ENCODE data around the gene APOA4. TPM values are rescaled to one million over a fixed set of nuclear protein-coding genes. Genes with fewer than 3 reads are reported as not detected.

APOA4 gene
- total RNA-seq, 1 donor from 2014 or later, result not detected

DNA sequence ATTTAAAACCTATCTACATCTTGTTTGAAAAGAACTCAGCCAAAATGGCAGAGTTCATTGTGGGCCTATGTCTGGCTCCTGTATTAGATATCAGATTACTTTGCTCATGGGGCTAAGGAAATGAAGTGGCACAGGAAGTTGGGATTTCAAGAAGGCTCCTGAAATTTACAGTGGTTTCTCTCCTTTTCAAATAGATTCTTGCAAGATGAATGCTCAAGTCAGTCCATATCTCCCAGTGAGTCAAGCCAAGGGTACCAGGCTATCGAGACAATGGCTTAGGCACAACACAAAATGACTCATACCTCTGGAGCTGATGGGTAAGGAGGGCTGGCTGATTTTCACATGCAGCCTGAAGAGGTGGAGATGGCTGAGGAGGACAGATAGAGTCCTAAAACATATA, 38.4 kb upstream of the APOA4 start:
- H3K27ac ChIP-seq, result no peak overlapping the region
- DNase-seq, result no peak
- peaks cover 6% of the 10 kb centered on the region for H3K4me1 ChIP-seq
- H3K36me3 ChIP-seq, result peaks cover 89% of the 10 kb centered on the region
- no peak overlapping the region for H3K4me3 ChIP-seq
- no peak for ATAC-seq
- no peaks in the 10 kb centered on the region for H3K9me3 ChIP-seq
- H3K27me3 ChIP-seq, result no peaks in the 10 kb centered on the region
- intact Hi-C loops (cut with DNase I), result no loop called here
- TF ChIP-seq, protein P1, sequence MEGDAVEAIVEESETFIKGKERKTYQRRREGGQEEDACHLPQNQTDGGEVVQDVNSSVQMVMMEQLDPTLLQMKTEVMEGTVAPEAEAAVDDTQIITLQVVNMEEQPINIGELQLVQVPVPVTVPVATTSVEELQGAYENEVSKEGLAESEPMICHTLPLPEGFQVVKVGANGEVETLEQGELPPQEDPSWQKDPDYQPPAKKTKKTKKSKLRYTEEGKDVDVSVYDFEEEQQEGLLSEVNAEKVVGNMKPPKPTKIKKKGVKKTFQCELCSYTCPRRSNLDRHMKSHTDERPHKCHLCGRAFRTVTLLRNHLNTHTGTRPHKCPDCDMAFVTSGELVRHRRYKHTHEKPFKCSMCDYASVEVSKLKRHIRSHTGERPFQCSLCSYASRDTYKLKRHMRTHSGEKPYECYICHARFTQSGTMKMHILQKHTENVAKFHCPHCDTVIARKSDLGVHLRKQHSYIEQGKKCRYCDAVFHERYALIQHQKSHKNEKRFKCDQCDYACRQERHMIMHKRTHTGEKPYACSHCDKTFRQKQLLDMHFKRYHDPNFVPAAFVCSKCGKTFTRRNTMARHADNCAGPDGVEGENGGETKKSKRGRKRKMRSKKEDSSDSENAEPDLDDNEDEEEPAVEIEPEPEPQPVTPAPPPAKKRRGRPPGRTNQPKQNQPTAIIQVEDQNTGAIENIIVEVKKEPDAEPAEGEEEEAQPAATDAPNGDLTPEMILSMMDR (IDR thresholded peaks at IDR 0.05), result no peak

DNA sequence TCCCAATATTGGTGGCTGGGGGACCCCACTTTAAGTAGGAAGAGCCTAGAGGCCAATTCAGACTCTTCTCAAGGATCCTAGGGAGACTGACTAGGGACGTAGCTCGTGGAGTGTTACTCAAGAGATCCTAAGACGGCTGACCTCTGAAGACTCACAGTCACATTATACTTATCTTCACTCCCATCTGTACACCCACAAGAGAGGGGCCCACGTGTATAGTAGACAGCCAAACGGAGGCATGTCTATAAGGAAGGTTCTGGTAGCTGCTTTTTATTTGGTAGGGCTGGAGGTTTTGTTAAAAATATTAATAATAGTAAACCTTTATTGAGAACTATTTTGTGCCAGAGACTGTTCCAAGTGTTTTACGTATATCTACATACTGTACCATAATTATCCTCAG, 37.2 kb upstream of the APOA4 start:
- no peaks in the 10 kb centered on the region for H3K9me3 ChIP-seq
- H3K4me3 ChIP-seq, result no peak overlapping the region
- DNase-seq, result no peak
- H3K4me1 ChIP-seq, result peaks cover 6% of the 10 kb centered on the region
- H3K36me3 ChIP-seq, result peaks cover 77% of the 10 kb centered on the region
- intact Hi-C loops (cut with DNase I), result no loop called here
- no peaks in the 10 kb centered on the region for H3K27me3 ChIP-seq
- TF ChIP-seq, protein P1 (IDR thresholded peaks at IDR 0.05), result no peak
- no peak for ATAC-seq
- H3K27ac ChIP-seq, result no peak overlapping the region

- DNase-seq, result no peak
- peaks cover 69% of the 10 kb centered on the region for H3K36me3 ChIP-seq
- TF ChIP-seq, protein P1 (IDR thresholded peaks at IDR 0.05), result no peak
- H3K9me3 ChIP-seq, result no peaks in the 10 kb centered on the region
- ATAC-seq, result no peak
- H3K27me3 ChIP-seq, result no peaks in the 10 kb centered on the region
- intact Hi-C loops (cut with DNase I), result no loop called here
- no peak overlapping the region for H3K4me3 ChIP-seq
- no peak overlapping the region for H3K27ac ChIP-seq
- H3K4me1 ChIP-seq, result peaks cover 6% of the 10 kb centered on the region
Measured at GRCh38 chr11:116859175-116859574, 36.1 kb upstream of the APOA4 start.

GRCh38 chr11:116857936-116858335, 34.8 kb upstream of the APOA4 start:
- Histone ChIP-seq H3K27me3 (no peaks in the 10 kb centered on the region), H3K4me3 (no peak overlapping the region), H3K36me3 (peaks cover 59% of the 10 kb centered on the region), H3K27ac (no peak overlapping the region), H3K9me3 (no peaks in the 10 kb centered on the region), H3K4me1 (peaks cover 12% of the 10 kb centered on the region)
- DNase-seq (no peak), ATAC-seq (no peak)
- TF ChIP-seq, protein P1 (IDR thresholded peaks at IDR 0.05), result no peak
- intact Hi-C loops (cut with DNase I), result no loop called here

DNA sequence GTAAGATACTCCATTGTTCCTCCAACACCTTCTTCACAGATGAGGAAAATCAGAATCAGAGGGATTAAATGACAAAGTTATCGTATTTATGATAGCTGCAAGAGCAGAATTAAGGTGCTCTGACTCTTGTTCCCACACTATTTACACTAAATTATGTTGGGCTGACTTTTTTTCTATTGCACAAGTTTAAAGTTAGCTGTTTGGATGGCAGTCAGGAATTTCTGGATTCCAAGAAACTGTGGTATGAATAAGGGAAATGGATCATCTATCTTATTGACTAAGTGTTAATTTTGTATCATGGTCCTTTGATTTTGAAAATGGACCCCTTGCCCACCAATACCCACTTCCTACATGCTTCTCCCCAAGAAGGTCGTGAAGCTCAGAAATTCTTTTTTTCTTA, 34.2 kb upstream of the APOA4 start:
- TF ChIP-seq, protein P1 (IDR thresholded peaks at IDR 0.05), result no peak

GRCh38 chr11:116856423-116856822, 33.3 kb upstream of the APOA4 start:
- ATAC-seq (no peak), DNase-seq (no peak)
- H3K4me3 ChIP-seq, result no peak overlapping the region
- peaks cover 24% of the 10 kb centered on the region for H3K4me1 ChIP-seq
- intact Hi-C loops (cut with DNase I), result no loop called here
- H3K27me3 ChIP-seq, result no peaks in the 10 kb centered on the region
- no peak overlapping the region for H3K27ac ChIP-seq
- peaks cover 44% of the 10 kb centered on the region for H3K36me3 ChIP-seq
- no peaks in the 10 kb centered on the region for H3K9me3 ChIP-seq
- TF ChIP-seq, protein P1 (IDR thresholded peaks at IDR 0.05), result no peak

More for the DNA sequence above, 34.2 kb upstream of the APOA4 start:
- Histone ChIP-seq H3K27ac (no peak overlapping the region), H3K36me3 (peaks cover 53% of the 10 kb centered on the region), H3K9me3 (no peaks in the 10 kb centered on the region), H3K4me3 (no peak overlapping the region), H3K4me1 (peaks cover 18% of the 10 kb centered on the region), H3K27me3 (no peaks in the 10 kb centered on the region)
- DNase-seq (no peak), ATAC-seq (no peak)
- intact Hi-C loops (cut with DNase I), result no loop called here

Data from upper lobe of right lung (tissue), 1 donor.